Measurements from ENCODE around the gene LIN52.

The LIN52 gene

DNA sequence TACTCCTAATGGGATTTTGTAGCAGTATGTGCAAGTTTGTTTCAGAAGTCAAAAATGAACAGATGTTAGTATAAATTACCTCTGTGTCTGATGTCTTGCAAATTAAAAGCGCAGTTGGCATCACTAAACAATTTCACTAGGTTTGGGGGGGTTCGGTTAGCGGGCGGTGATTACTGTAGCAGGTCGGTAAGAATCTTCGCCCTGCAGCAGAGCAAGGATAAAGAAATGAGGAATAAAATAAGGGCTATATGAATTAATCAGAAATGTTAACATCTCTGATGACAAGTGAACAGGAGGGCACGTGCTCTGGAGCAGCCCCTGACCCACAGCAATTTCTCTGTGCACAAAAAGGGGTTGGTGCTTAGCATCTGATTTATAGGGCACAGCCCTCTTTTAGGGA, 110.9 kb downstream of the LIN52 start:
- DNase-seq: no peak

DNA sequence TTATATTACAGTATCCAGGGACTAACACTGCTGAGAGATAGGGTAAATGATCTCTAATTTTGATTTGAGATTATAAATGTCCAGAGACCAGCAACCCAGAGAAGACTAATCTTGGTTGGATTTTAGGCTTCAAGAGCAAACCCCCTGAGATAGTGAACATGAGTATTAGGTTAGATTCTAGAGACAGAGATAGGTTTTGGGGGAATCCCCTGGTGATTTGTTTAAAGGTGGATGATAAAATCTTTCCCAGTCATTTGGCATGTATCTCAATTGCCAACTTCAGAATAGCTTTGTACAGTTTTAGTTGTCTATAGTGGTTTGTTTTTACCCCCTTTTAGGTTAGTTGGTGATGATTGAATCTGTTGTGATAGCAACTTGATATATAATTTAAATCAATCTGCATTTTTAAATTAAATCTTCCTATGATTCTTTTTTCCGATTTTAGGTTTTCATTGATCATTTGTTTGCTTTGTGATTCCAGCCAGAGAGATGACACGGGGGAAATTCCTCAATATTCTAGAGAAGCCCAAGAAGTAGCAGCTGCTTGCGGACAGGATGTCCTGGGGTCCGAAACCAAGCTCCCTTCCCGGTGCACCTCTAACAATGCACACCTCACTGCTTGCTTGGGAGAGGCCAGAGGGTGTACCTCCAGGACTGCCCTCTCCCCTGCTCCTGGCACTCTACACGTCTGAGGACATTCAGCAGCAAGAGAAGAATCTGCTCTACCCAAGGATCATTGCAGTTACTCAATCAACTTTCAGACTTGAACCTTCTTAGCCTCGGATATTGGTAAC, 113.9 kb downstream of the LIN52 start:
- no peak for DNase-seq

DNA sequence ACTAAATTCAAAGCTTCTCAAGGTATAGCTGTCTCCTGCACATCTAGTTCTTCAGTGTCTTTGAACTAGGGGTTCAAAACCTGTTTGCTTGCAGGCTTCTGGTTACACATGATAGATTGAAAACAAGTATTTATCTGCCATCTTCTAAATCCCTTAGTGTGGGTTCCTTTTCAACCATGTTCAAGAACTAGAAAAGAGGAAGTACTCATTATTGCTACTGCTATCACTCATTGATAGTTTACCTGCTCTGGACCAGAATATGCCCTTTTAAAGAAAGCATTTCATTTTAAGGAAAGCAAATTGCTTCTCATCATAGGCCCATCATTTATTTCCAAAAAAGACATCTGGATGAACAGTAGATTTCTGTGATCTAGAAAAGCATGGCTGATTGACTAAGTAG, 117.4 kb downstream of the LIN52 start:
- DNase-seq: no peak

DNA sequence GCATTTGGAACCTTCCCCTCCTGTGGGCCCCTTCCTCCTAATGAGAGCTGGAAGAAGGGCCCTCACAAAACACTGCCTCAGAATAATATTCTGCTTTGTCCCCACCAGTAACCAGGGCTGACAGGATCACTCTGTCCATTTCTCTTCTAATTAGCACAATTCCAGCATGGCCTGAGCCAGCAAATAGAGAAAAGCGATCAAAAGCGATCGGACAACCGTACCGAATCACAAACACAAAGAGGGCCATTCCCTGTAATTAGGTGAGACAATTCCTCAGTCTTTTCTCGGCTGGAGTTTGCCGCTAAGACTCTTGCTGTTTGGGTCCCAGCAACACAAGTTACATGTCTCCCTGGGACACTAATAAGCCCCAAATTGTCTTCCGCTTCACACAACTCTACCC, 118.9 kb downstream of the LIN52 start:
- no peak for DNase-seq

DNA sequence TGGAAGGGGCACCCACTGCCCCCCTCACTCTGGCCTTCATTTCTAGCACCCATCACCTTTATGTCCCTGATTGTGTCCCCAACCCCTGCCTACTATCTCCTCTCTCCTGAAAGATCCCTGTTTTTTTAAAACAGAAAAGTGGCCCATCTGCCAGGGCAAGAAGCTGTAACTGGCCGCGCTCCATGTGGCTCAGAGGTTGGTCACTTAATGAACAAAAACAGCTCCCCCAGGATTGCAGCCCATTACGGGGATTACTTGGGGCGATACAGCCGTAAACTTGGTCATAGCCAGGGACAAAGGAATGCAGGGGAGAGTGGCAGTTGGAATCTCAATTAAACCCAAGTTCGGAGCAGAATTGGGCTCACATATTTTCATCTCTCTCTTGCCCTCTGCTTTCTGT, 119.7 kb downstream of the LIN52 start:
- no peak for DNase-seq

DNA sequence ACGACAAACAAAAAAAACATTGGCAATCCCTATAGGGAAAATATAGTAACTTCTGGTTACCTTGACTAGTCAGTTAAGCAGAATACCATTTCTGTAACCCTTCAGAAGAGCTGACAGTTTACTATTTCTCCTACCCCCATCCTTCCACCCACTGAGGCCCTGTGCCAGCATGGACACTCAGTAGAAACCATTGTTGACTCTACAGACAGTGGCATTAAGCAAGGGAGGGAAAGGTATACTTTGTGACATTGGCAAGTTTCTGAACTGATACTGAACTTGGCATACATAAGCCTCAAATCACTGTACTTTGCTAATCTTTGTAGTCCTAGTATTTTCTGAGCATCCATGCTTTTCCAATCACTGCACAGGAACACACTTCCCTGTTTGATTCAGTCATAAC, 121.1 kb downstream of the LIN52 start:
- DNase-seq: no peak

DNA sequence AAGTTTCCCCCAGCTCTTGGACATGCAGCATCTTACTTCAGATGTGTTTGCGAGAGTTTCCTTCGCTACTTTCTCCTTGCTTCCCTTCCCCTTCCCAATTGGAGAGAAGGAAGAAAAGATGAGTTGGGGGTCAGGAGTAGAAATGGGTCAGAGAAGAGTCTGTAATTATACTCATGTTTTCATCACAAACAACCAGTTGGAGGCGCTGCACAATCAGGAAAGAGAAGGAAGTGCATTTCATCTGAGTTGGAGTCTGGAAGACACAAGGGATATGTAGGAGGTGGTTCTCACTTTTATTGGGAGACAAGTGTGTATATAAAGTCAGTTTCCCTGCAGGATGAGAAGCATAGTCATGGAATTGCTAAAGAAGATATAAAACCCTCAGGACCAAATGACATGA, 123.2 kb downstream of the LIN52 start:
- no peak for DNase-seq

DNA sequence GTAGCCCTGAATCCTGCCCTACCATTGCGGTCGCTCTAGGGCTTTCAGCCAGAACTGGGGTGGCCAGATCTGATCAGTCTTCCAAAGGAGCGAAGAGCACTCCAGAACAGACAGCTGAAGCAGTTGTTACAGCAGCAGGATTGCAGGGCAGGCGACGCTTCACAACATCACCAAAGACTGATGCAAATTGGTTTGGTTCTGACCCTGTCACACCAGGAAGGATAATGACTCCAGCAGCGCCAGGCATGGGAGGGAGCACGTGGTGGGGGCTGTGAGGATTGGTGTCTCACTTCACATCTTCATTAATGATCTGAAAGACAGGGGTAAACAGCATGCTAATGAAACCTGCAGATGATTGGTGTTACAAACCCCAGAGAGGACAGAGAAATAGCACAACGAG, 123.9 kb downstream of the LIN52 start:
- DNase-seq: no peak

DNA sequence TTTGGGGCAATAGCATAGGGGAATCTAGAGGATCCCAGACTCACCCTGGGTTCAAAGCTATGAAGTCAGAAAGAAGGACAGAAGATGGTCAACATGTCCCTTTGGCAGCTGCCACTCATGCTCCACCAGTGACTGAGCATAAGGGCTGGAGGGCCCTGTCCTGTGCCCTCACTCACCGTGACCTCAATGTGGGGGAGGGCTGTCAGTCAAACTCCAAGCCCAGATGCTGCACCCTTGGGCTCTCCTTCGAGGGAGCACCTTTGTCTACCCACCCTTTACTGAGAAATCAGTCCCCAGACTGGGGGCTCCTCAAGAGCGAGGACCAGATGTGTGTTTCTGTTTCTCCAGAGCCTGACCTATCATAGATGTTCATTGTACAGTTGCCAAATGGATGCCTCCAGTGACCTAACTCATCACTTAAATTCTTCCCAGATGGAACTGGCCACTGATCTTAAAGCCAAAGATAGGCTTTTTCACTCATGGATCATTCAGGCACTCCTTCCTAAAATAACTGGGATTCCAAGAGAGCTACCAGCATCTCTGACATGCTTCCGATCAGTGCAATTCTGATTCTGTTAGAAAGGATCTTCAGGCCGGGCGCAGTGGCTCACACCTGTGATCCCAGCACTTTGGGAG, 127.3 kb downstream of the LIN52 start:
- DNase-seq: no peak

DNA sequence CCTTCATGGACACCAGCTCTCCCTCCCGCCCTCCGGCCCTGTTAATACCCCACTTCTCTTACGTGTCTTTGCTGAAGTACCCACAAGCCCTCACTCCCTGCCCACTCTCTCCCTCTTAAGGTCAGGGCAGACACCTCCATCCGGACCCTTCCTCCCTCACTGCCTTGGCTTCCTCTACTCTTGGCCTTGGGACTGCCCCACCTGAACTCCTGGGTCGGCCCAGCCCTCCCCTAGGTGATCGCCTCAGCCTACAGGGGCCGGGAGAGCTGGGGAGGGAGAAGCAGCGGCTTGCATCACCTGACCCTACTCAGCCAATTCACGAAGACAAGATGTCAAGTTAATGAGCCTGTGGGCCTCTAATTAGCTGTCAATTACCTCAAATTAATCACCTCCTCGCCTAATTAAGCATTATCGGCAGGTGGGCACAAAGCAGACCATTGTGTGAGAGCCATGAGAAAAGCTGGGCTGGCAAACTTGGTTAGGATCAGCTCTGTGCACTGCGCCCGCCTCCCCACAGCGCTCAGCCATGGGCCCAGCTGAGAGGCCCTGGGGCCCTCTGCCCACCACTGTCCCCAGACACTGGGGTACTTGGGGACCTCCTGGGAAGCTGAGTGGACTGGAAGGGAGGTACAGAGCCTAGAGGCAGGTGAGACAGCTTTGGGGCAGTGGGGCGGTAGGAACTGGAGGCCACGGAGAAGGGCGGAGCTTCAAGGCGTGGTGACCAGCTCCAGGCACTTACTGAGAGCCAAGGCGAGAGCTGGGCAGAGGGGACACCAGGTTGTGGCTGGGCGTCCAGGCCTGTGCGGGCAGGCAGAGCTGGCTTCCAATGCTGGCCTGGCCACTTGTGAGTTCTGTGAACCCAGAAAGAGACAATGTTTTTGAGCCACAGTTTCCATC, 129.4 kb downstream of the LIN52 start:
- no peak for DNase-seq

DNA sequence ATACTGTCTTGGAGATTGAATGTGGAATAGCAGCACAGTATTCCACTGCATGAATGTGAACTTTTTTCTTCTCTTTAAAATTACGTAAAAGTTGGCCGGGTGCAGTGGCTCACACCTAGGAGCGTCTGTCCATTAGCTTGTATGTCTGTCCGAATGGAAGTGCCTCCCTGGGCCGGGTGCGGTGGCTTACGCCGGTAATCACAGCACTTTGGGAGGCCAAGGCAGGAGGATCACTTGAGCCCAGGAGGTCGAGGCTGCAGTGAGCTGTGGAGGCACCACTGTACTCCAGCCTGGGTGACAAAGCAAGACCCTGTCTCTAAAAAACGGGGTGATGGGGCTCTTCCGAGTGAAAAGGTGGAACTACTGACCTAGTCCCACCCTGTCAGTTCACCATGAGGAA, 131.9 kb downstream of the LIN52 start:
- DNase-seq: no peak

DNA sequence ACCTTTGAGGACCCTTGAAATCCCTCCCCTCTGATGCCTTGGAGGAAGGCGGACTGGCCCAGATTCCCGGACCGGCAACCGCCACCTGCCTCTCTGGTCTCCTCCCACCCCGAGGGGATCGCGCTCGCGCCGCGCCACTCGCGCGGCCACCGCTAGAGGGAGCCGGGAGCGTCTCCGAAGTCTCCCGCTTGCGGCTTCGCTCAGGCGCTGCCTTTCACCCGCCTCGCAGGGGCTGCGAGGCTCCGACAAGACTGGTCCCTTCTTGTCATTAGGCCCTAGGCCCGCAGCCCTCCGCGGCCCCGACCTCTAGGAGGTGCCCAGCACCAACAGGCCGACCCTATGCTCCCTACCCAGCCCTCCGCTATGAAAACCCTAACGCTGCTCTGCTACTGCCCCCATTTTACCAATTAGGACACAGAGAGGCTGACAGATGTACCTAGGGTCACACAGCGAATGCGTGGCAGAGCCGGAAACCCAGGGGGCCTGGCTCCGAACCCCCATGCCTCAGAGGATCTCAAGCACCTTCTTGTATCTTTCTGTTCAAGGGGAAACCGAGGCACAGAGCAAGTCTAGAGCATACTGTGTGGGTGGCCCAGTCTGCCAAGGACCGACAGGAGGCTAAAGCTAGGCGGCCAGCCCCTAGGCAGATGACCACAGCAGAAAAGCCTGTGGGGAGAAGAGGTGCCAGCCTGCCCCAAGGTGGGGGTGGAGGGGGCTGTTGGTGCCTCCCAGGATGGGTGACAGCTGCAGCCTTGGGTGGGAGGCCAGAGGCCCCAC, 133.1 kb downstream of the LIN52 start:
- DNase-seq: peak; percentile 73

DNA sequence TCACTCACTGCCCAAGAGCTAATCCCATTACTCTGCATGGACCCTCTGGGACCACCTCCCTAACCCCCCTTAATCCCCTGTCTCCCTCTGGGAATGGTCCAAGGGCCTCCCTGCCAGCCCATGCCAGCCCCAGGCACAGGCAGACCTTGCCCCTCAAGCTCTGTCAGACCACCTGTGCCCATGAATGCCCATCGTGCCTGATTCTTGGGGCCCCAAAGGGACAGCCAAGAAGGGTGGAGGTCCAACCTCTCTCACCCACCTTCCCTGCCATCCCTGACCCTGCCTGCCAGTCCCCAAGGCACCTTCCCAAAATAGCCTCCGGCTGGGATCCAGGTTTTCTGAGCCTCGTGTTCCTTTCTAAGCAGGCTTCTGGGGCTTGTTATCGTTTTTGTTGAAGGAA, 133.7 kb downstream of the LIN52 start:
- DNase-seq: no peak

DNA sequence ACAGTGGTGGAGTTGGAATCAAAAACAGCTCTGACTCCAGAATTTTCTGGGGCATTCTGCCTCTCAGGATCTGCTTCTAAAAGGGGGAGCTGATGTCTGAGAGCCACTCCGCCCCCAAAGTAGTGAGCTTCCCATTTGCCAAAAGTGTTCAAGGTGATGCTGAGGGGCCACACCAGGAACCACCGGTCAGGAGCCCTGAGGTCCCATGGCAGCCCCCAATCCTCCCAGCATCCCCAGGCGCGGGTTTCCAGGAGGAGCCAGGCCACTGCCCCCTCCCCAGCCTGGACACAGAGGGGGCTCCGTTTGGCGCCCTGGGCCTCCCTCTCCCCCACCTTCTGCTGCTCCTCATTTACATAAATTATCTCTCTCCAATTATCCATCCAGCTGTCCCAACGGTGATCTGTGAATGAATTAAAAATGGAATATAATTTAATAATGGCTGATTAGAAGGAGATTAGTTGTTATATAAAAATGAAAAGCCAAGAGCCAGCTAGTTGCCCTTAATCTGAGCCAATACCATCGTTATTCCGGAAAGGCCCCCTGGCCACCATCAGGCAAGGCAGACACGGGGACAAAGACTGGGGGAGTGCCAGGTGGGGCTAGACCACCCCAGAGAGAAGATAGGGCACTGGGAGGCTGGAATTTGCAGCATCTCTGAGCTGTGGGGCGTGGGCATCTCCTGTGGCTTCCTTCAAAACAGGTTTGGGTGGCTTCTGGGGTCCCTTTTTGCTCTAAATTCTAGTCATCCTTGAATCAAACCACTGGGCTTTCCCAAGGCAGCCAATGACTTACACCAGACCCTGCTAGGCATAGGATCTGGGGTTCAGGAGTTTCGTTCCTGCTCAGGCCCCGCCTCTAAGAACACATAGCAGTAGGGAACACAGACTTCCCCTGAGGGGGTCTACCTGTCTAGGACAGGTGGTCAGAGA, 134.8 kb downstream of the LIN52 start:
- no peak for DNase-seq

DNA sequence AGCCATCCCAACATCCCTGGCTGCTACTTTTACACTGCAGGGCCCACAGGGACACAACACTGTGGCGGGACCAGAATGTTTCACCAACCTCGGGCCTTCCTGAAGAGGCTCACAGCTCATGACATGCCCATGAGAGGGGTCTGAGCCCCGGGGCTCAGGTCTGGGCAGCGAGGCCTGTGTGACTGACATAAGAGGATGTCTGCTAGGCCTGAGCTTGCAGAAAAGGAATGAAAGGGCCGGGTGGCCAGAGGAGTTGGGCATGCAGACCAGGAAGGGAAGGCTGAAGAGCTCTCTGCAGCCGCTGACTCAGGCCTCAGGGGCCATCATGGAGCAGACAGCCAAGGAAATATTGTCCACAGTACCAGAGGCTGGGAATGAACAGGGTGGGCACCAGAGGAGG, 136.2 kb downstream of the LIN52 start:
- DNase-seq: no peak

DNA sequence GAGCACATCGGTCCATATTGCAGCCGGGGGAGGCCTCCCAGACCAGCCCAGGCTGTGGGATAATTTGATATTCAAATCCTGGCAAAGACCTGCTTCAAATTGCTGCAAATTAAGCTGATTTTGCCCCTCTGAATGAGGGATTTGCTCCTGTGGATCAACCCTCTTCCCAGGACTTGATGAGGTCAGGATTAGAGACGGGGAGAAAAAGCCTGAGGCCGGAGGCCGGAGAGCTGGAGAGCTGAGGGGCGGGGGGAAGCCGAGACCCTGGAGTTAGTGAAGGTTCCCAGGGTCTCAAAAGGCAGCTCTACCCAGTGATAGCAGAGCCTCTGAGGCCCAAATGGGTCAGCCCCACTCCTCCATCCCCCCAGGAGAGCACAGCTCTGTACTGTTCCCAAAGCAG, 137.0 kb downstream of the LIN52 start:
- DNase-seq: no peak

DNA sequence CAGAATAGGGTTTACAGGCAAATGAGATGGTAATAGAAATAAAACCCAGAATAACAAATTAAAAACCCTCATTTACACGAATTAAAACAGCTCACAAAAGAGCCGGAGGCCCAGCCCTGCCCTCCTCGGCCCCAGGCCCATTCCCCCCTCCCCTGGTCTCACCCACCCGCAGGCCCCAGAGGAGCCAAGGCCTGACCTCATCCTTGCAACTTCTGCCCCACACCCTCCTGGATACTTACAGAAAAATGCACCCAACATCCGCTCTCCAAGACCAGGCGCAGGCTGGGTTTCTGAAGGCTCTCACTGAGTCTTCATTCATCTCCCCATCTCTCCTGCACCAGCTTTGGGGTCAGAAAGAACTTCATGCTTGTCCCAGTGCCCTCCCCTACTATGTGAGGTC, 138.3 kb downstream of the LIN52 start:
- DNase-seq: no peak

DNA sequence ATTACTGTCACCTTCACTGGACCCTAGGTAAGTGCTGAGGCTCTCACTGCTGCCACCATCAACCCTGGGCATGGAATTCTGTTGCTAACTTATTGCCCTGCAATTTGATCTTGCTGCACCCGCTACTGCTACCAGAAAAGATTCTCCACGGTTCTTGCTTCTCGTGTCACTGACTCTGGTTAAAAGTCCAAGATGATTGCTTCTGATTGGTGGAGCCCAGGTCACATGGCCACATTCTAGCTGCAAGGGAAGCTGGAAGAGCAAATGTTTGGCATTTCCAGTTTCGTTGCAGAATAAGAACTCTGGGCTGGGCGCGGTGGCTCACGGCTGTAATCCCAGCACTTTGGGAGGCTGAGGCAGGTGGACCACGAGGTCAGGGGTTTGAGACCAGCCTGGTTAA, 147.0 kb downstream of the LIN52 start:
- DNase-seq: no peak

DNA sequence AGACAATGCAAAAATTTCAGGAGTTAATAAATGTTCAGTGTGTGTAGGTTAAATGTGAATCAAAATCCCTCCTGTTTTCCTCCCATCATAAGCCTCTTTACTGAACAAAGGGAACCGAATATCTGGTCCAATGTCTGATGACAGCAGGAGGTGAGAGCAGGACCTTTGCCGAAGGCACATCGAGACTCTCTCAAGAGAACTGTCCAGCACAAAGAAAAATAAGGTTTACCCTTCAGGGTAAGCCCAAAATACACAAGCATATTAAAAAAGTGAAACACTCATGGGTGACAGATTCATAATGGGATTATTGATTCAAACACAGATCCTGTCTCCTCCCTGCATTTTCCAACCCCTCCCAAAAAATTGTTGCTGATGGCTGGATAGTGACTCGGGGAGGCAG, 150.3 kb downstream of the LIN52 start:
- no peak for DNase-seq

DNA sequence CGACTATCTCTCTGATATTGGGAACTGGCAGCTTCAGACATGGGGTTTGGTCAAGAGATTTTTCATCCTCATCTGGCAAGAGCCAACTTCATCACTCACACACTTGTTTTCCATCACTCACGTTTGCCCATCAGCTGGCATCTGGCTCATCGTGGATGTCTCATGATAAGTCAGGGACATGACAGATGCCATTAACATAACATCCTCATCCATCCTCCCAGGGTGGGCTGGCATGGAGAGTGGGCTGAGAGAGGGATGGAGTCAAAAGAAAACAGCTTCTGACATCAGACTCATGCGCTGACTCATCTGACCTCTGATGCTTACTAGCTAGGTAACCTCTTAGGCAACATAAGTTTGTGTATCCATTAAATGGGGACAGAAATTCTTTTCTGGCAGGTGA, 152.7 kb downstream of the LIN52 start:
- DNase-seq: no peak

DNA sequence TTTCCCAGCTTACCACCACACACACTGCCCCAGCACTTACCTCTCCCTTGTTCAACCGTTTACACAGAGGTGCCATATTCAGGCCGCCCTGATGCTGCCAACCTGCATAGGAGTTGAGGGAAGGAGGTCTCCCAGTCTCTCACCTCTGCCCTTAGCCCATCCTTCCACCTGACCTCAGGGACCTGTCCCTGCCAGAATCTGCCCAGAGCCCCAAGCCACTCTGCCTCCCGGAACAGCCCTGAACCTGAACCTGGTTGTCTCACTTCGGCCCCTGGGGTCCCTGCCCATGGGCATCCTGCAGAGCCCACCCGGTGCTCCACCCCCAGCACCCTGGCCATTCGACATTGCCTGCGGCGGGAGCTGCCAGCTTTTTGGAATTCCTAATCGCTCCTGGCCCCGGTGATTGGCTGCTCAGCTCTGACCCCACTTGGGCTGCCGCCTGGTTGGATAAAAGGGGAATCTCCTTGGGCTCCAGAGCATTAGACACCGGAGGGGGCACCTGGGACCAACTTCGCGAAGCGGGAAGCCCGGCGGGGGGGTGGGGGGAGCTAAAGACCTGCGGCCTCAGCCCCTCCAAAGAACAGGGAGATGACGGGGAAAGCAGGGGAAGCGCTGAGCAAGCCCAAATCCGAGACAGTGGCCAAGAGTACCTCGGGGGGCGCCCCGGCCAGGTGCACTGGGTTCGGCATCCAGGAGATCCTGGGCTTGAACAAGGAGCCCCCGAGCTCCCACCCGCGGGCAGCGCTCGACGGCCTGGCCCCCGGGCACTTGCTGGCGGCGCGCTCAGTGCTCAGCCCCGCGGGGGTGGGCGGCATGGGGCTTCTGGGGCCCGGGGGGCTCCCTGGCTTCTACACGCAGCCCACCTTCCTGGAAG, 154.5 kb downstream of the LIN52 start, which contains the start of gene VSX2:
Gene VSX2 (plus strand): TSS at position 476 of the 874 bp plus-strand sequence. CDS start 113 bp downstream, at position 589.
- no peak for DNase-seq
